ENCODE results near the gene RBM12. TPM values are rescaled to one million over a fixed set of nuclear protein-coding genes. Genes with fewer than 3 reads are reported as not detected.

Gene RBM12
- total RNA-seq, 1 experiment from 2014 or later = 125 TPM

DNA sequence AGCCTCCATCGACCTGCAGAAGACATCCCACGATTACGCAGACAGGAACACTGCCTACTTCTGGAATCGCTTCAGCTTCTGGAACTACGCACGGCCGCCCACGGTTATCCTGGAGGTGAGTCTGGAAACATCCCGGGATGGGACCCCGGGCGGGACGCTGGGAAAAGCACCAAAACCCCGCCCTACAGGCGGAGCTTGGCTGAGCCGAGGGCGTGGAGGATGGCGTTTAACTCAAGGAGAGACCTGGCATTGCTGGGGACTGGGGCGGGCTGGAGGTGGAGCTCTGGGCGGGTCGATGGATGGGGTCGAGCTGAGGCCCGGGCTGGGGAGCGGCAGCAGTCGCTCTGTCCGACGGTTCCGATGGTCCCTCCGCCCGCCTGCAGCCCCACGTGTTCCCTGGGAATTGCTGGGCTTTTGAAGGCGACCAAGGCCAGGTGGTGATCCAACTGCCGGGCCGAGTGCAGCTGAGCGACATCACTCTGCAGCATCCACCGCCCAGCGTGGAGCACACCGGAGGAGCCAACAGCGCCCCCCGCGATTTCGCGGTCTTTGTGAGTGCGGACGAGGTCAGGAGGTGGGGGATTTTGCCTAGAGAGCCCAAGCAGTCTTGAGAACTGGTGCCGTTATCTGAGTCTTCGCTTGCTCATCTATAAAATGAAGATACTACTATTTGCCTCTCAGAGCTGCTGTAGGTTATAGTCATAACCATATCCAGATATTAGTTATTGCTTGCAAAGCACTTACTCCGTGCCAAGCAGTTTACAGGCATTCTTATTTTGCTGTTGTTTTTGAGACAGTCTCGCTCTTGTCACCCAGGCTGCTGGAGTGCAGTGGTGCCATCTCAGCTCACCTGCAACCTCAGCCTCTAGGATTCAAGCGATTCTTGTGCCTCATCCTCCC is 45.3 kb downstream of the RBM12 start (continued):
- TF ChIP-seq, protein P1, sequence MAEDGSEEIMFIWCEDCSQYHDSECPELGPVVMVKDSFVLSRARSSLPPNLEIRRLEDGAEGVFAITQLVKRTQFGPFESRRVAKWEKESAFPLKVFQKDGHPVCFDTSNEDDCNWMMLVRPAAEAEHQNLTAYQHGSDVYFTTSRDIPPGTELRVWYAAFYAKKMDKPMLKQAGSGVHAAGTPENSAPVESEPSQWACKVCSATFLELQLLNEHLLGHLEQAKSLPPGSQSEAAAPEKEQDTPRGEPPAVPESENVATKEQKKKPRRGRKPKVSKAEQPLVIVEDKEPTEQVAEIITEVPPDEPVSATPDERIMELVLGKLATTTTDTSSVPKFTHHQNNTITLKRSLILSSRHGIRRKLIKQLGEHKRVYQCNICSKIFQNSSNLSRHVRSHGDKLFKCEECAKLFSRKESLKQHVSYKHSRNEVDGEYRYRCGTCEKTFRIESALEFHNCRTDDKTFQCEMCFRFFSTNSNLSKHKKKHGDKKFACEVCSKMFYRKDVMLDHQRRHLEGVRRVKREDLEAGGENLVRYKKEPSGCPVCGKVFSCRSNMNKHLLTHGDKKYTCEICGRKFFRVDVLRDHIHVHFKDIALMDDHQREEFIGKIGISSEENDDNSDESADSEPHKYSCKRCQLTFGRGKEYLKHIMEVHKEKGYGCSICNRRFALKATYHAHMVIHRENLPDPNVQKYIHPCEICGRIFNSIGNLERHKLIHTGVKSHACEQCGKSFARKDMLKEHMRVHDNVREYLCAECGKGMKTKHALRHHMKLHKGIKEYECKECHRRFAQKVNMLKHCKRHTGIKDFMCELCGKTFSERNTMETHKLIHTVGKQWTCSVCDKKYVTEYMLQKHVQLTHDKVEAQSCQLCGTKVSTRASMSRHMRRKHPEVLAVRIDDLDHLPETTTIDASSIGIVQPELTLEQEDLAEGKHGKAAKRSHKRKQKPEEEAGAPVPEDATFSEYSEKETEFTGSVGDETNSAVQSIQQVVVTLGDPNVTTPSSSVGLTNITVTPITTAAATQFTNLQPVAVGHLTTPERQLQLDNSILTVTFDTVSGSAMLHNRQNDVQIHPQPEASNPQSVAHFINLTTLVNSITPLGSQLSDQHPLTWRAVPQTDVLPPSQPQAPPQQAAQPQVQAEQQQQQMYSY (CRISPR knock-in tag; IDR thresholded peaks at IDR 0.05) = no peak
- peak; percentile 80; the same call in 1 of the 2 replicates for TF ChIP-seq IRF2 (CRISPR knock-in tag; IDR thresholded peaks at IDR 0.05; ENCODE audit: borderline replicate concordance, low read depth)
- TF ChIP-seq ZNF396 (CRISPR knock-in tag; IDR thresholded peaks at IDR 0.05; ENCODE audit: borderline replicate concordance) = no peak
- TF ChIP-seq NR2C2 (CRISPR knock-in tag; IDR thresholded peaks at IDR 0.05) = 0 out of 2 replicates have a peak, but pooled peaks have one; percentile 11
- no peak for TF ChIP-seq NR1H2 (CRISPR knock-in tag; IDR thresholded peaks at IDR 0.05)
- no peak for TF ChIP-seq ZNF416 (CRISPR knock-in tag; IDR thresholded peaks at IDR 0.05)
- TF ChIP-seq, protein P2, sequence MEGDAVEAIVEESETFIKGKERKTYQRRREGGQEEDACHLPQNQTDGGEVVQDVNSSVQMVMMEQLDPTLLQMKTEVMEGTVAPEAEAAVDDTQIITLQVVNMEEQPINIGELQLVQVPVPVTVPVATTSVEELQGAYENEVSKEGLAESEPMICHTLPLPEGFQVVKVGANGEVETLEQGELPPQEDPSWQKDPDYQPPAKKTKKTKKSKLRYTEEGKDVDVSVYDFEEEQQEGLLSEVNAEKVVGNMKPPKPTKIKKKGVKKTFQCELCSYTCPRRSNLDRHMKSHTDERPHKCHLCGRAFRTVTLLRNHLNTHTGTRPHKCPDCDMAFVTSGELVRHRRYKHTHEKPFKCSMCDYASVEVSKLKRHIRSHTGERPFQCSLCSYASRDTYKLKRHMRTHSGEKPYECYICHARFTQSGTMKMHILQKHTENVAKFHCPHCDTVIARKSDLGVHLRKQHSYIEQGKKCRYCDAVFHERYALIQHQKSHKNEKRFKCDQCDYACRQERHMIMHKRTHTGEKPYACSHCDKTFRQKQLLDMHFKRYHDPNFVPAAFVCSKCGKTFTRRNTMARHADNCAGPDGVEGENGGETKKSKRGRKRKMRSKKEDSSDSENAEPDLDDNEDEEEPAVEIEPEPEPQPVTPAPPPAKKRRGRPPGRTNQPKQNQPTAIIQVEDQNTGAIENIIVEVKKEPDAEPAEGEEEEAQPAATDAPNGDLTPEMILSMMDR (IDR thresholded peaks at IDR 0.05) = no peak; the same call in 1 of the 2 replicates
- no peak for TF ChIP-seq SOX15 (CRISPR knock-in tag; IDR thresholded peaks at IDR 0.05)
- peak; percentile 81; the same call in 1 of the 2 replicates for TF ChIP-seq NFE2L1 (CRISPR knock-in tag; IDR thresholded peaks at IDR 0.05)
- TF ChIP-seq GRHL2 (CRISPR knock-in tag; IDR thresholded peaks at IDR 0.05; ENCODE audit: insufficient replicate concordance, severe bottlenecking) = no peak
- peak; percentile 93 for TF ChIP-seq ZNF138 (CRISPR knock-in tag; conservative IDR thresholded peaks at IDR 0.05)
- TF ChIP-seq TEAD1 (CRISPR knock-in tag; IDR thresholded peaks at IDR 0.05) = no peak; the same call in 1 of the 2 replicates
- TF ChIP-seq, protein P3, sequence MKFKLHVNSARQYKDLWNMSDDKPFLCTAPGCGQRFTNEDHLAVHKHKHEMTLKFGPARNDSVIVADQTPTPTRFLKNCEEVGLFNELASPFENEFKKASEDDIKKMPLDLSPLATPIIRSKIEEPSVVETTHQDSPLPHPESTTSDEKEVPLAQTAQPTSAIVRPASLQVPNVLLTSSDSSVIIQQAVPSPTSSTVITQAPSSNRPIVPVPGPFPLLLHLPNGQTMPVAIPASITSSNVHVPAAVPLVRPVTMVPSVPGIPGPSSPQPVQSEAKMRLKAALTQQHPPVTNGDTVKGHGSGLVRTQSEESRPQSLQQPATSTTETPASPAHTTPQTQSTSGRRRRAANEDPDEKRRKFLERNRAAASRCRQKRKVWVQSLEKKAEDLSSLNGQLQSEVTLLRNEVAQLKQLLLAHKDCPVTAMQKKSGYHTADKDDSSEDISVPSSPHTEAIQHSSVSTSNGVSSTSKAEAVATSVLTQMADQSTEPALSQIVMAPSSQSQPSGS (CRISPR knock-in tag; IDR thresholded peaks at IDR 0.05; ENCODE audit: borderline replicate concordance, low read depth) = 0 out of 2 replicates have a peak, but pooled peaks have one; percentile 34
- TF ChIP-seq SMAD4 (CRISPR knock-in tag; IDR thresholded peaks at IDR 0.05) = no peak
- TF ChIP-seq RELA (CRISPR knock-in tag; IDR thresholded peaks at IDR 0.05; ENCODE audit: borderline replicate concordance) = no peak
- TF ChIP-seq CREM (CRISPR knock-in tag; IDR thresholded peaks at IDR 0.05) = no peak; the same call in 1 of the 2 replicates
- TF ChIP-seq SMAD3 (CRISPR knock-in tag; IDR thresholded peaks at IDR 0.05; ENCODE audit: borderline replicate concordance) = no peak
- TF ChIP-seq, protein P4, sequence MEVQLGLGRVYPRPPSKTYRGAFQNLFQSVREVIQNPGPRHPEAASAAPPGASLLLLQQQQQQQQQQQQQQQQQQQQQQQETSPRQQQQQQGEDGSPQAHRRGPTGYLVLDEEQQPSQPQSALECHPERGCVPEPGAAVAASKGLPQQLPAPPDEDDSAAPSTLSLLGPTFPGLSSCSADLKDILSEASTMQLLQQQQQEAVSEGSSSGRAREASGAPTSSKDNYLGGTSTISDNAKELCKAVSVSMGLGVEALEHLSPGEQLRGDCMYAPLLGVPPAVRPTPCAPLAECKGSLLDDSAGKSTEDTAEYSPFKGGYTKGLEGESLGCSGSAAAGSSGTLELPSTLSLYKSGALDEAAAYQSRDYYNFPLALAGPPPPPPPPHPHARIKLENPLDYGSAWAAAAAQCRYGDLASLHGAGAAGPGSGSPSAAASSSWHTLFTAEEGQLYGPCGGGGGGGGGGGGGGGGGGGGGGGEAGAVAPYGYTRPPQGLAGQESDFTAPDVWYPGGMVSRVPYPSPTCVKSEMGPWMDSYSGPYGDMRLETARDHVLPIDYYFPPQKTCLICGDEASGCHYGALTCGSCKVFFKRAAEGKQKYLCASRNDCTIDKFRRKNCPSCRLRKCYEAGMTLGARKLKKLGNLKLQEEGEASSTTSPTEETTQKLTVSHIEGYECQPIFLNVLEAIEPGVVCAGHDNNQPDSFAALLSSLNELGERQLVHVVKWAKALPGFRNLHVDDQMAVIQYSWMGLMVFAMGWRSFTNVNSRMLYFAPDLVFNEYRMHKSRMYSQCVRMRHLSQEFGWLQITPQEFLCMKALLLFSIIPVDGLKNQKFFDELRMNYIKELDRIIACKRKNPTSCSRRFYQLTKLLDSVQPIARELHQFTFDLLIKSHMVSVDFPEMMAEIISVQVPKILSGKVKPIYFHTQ (CRISPR knock-in tag; IDR thresholded peaks at IDR 0.05) = no peak
- TF ChIP-seq, protein P5, sequence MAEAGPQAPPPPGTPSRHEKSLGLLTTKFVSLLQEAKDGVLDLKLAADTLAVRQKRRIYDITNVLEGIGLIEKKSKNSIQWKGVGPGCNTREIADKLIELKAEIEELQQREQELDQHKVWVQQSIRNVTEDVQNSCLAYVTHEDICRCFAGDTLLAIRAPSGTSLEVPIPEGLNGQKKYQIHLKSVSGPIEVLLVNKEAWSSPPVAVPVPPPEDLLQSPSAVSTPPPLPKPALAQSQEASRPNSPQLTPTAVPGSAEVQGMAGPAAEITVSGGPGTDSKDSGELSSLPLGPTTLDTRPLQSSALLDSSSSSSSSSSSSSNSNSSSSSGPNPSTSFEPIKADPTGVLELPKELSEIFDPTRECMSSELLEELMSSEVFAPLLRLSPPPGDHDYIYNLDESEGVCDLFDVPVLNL (CRISPR knock-in tag; IDR thresholded peaks at IDR 0.05; ENCODE audit: borderline replicate concordance, low read depth) = no peak
- TF ChIP-seq MXD4 (CRISPR knock-in tag; IDR thresholded peaks at IDR 0.05; ENCODE audit: borderline replicate concordance) = no peak
- TF ChIP-seq, protein P6, sequence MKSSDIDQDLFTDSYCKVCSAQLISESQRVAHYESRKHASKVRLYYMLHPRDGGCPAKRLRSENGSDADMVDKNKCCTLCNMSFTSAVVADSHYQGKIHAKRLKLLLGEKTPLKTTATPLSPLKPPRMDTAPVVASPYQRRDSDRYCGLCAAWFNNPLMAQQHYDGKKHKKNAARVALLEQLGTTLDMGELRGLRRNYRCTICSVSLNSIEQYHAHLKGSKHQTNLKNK (CRISPR knock-in tag; IDR thresholded peaks at IDR 0.05) = no peak
- TF ChIP-seq, protein P7, sequence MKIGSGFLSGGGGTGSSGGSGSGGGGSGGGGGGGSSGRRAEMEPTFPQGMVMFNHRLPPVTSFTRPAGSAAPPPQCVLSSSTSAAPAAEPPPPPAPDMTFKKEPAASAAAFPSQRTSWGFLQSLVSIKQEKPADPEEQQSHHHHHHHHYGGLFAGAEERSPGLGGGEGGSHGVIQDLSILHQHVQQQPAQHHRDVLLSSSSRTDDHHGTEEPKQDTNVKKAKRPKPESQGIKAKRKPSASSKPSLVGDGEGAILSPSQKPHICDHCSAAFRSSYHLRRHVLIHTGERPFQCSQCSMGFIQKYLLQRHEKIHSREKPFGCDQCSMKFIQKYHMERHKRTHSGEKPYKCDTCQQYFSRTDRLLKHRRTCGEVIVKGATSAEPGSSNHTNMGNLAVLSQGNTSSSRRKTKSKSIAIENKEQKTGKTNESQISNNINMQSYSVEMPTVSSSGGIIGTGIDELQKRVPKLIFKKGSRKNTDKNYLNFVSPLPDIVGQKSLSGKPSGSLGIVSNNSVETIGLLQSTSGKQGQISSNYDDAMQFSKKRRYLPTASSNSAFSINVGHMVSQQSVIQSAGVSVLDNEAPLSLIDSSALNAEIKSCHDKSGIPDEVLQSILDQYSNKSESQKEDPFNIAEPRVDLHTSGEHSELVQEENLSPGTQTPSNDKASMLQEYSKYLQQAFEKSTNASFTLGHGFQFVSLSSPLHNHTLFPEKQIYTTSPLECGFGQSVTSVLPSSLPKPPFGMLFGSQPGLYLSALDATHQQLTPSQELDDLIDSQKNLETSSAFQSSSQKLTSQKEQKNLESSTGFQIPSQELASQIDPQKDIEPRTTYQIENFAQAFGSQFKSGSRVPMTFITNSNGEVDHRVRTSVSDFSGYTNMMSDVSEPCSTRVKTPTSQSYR (CRISPR knock-in tag; IDR thresholded peaks at IDR 0.05) = no peak
